Right ventricle myocardium superior (tissue), 1 donor: ENCODE data around the gene GOT2. TPM values are rescaled to one million over a fixed set of nuclear protein-coding genes. Genes with fewer than 3 reads are reported as not detected.
A peak's percentile ranks its signal among the peaks of the same experiment; 100 is the strongest.
"Not testable (repeated sequence)": the region's sequence is repeated elsewhere in the genome, so short reads cannot be mapped to it uniquely, and the experiment has no call there.

Experiments
- ATAC-seq: fragments of 200-7000 bp; cut with Tn5 transposase; one replicate; pipeline ENCODE4 v1.9.1; 2020; ENCODE audit warnings: mild to moderate bottlenecking; ENCODE audit not compliant: poor library complexity
- DNase-seq: peaks from one replicate; pipeline ENCODE4 v3.0.0-alpha.2; 2020
- intact Hi-C: fragments of 100-400 bp; cut with DNase I; formaldehyde crosslinking; loops from one replicate; pipeline ENCODE4 v1.11.2; 2022
- total RNA-seq: library from RNA; stranded (reverse); fragmentation: NEBNext Ultra II Directional; extraction: Animal tissue kit (Norgen Biotek cat#: 25700); gene quantifications from one replicate; pipeline ENCODE4 v1.2.1, GENCODE V29; 2021
- donor health status: DM: no; HTN: yes; CAD: no; lungs with severe emphysema.

Gene GOT2
- total RNA-seq, 1 donor from 2014 or later = 533 TPM

GRCh38 chr16:58727796-58728568 lies 6.1 kb downstream of the GOT2 start:
- DNase-seq (no peak), ATAC-seq (peak; percentile 40)
- intact Hi-C loops = no loop called here

- intact Hi-C loops = no loop called here
- ATAC-seq (no peak), DNase-seq (no peak)
These were observed 6.9 kb downstream of the GOT2 start for GRCh38 chr16:58727028-58727781.

- DNase-seq (no peak), ATAC-seq (no peak)
- intact Hi-C loops = no loop called here
These were observed 11.0 kb downstream of the GOT2 start for GRCh38 chr16:58723109-58723508.

DNA sequence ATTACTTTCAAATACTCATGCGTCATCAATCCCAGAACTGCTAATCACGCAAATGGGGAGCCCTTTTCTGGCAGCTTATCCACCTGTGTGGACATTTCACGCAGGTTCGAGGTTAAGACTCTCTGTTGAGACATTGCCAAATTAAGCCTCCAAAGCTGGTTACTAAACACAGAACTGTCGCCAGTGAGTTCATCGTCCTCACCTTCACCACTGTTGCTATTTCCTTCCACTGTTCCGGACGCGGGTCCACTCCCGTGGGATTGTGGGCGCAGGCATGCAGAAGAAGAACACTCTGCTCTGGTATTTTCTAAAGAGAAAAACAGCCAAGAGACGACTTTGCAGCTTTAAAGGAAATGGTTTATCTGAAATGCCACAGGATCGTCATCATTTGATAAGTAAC lies 16.1 kb downstream of the GOT2 start:
- DNase-seq = no peak
- no peak for ATAC-seq
- intact Hi-C loops = no loop called here

GRCh38 chr16:58716468-58716867 lies 17.6 kb downstream of the GOT2 start:
- no peak for DNase-seq
- peak; percentile 22 for ATAC-seq
- intact Hi-C loops = no loop called here

GRCh38 chr16:58713742-58714141 lies 20.4 kb downstream of the GOT2 start:
- DNase-seq (no peak), ATAC-seq (no peak)
- intact Hi-C loops = no loop called here

DNA sequence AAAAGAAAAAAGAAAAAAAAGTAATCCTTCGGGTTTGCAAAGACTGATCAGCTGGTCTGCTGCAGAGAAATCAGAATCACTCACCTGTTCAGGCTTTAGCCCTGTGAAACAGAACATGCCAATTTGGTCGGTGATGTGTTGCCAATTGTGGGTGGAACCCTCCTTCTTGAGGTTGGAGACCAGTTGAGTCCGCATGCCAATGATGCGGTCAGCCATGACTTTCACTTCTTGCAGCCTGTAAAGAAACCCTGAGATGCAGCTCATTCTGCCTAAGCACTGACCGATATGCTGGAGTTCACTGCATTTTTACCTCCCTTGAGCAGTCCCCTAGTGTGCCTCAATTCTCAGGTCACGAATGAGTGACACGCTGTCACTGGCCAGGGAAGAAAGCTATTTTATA lies 24.8 kb downstream of the GOT2 start:
- intact Hi-C loops = no loop called here
- ATAC-seq = no peak
- DNase-seq = no peak

GRCh38 chr16:58699151-58699550 lies 35.0 kb downstream of the GOT2 start:
- DNase-seq (no peak), ATAC-seq (no peak)
- intact Hi-C loops = no loop called here

DNA sequence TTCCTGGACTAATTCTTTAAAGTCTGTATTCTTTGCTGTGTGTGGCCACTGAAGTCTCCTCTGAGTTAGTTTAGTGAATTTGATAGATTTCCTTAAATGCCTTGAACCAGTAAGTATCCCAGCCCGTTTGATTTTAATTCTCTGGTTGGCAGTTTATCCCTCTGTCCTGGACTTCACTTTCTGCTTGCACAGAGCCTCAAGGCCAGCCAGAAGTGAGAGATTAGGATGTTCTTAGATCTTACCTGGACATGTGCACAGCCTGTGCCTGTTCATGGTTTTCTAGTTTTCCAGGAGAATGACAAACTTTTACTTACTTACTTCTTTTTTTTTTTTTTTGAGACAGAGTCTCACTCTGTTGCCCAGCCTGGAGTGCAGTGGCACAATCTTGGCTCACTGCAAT lies 38.7 kb downstream of the GOT2 start:
- DNase-seq = no peak
- ATAC-seq = no peak

DNA sequence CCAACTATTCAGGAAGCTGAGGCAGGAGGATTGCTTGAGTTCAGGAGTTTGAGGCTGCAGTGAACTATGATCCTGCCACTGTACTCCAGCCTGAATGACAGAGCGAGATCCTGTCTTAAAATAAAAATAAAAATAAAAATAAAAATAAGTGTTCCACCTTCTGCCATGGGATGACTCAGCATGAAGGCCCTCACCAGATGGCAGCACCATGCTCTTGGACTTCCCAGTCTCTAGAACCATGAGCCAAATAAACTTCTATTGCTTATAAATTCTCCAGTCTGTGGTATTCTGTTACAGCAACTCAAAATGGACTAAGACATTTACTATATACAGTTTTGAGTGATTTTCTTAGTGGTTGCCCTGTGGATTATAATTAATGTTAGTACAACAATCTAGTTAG lies 41.7 kb downstream of the GOT2 start:
- intact Hi-C loops = no loop called here
- no peak for DNase-seq
- ATAC-seq = no peak

More for the DNA sequence above, 38.7 kb downstream of the GOT2 start:
- intact Hi-C loops = no loop called here

DNA sequence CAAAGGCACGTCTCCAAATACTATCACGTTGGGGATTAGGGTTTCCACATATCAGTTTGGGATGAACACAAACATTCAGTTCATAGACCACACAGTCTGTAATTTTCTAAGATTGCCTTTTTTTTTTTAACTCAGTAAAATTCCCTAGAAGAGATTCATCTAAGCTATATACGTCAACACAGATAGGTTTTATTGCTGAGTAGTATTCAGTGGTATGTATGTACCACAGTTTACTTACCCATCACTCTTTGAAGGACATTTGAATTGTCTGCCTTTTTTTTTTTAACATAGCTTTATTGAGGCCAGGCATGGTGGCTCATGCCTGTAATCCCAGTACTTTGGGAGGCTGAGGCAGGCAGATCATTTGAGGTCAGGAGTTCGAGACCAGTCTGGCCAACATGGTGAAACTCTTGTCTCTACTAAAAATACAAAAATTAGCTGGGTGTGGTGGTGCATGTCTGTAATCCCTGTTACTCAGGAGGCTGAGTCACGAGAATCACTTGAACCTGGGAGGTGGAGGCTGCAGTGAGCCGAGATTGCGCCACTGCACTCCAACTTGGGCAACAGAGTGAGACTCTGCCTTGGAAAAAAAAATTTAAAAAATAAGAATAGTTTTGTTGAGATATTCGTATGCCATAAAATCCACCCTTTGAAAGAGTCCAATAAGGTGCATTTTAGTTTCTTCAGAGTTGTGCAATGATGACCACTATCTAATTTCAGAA lies 47.0 kb downstream of the GOT2 start:
- ATAC-seq, DNase-seq, intact Hi-C loops: not testable (repeated sequence)

- intact Hi-C loops = no loop called here
- DNase-seq (no peak), ATAC-seq (no peak)
These were observed 49.0 kb downstream of the GOT2 start for GRCh38 chr16:58685084-58685449.

DNA sequence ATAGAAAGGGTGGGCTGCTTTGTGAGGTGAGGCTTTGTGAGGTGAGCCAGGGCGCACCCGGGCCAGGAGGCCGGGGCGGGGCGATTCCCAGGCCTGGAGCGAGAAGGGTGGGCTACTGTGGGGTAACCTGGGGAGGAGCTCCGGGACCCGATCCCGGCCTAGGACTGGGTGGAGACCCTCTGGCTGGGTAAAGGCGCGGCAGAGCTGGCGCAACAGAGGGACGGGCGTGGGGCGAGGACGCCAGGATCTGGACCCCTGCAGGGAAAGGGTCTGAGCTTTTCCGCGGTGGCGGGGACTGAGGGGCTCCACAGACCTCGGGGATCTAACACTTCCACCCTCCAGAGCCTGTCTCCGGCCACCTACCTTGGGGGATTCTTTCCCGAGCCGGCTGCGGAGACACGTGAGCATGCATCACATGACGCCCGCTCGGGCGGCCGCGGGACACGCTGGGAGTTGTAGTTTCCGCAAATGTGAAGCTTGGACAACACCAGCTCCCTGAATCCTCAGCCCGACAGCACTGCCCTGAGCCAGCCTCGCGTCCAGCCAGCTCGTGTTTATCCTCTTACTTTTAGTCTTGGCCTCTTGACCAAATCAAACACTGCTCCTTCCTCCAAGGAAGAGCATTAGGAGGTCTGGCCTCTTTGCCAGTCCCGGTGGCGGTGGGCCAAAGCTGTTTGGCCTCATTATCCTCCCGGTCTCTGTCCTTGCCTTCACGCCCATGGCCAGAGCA lies 49.6 kb downstream of the GOT2 start, which contains the start of gene SLC38A7:
Gene SLC38A7, minus strand, starts transcription at position 417 of the 730 bp plus-strand sequence. CDS start 4,644 bp downstream, outside the sequence.
- ATAC-seq = peak; percentile 94
- DNase-seq = peak; percentile 93
- intact Hi-C loops = no loop called here

DNA sequence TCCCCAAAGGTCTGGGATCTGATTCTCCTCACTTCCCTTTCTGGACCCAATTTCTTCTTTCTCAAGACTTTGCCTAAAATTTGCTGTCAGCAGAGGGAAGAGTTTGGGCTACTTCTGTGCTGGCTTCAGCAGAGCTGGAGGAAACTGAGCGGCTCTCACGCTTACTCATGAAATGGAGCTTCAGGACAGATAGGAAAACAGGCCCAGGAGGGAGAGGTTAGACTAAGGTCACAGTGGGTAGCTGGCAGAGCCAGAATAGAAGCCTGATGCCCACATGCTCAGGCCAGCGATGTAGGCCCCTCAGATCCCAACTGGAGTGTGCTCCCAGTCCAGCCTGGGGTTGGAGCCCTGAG lies 50.1 kb downstream of the GOT2 start:
- ATAC-seq = peak; percentile 78
- intact Hi-C loops = no loop called here
- DNase-seq = no peak

DNA sequence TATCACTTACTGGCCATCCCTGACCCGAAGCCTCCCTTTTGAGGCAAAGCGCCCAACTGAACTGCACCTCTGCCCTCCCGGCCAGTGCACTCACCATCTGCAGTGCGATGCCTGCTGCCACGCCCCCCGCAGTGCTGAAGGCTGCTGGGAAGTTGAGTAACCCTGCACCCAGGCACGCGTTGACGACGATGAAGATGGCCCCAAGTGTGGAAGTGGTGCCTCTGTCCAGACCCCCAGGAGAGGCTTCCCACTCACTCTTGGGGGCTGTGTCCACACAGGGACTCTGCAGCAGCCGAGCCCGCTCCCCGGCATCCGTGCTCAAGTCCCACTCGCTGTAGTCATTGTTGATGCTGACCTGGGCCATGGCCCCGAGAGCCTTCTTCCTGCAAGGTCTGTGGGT lies 54.4 kb downstream of the GOT2 start:
- ATAC-seq (no peak), DNase-seq (no peak)
- intact Hi-C loops = loop anchor here (5.0 kb wide), 1 partner anchor 78 kb away; no protein-coding TSS in a partner anchor

GRCh38 chr16:58678716-58679115 lies 55.4 kb downstream of the GOT2 start:
- intact Hi-C loops = loop anchor here (5.0 kb wide), 1 partner anchor 79 kb away; no protein-coding TSS in a partner anchor
- ATAC-seq (peak; percentile 55), DNase-seq (peak; percentile 58)

GRCh38 chr16:58678269-58678668 lies 55.8 kb downstream of the GOT2 start:
- intact Hi-C loops = loop anchor here (5.0 kb wide), 1 partner anchor 79 kb away; no protein-coding TSS in a partner anchor
- DNase-seq = no peak
- no peak for ATAC-seq

GRCh38 chr16:58670946-58671583 lies 63.1 kb downstream of the GOT2 start:
- no peak for ATAC-seq
- intact Hi-C loops = no loop called here
- DNase-seq = no peak
